ENCODE results near the gene OXCT1. TPM values are rescaled to one million over a fixed set of nuclear protein-coding genes. Genes with fewer than 3 reads are reported as not detected.
"Not testable (repeated sequence)": the region's sequence is repeated elsewhere in the genome, so short reads cannot be mapped to it uniquely, and the experiment has no call there.

Gene OXCT1
- total RNA-seq, 1 donor from 2014 or later, result 39.9 TPM

- Histone ChIP-seq H3K4me2 (no peak overlapping the region), H3K27ac (no peak overlapping the region), H3K4me3 (no peak overlapping the region), H3K9ac (no peak overlapping the region), H4K20me1 (ENCODE audit: low read depth) (no peaks in the 10 kb centered on the region), H3F3A (ENCODE audit: low read depth) (no peaks in the 10 kb centered on the region), H3K79me2 (ENCODE audit: low read depth) (no peaks in the 10 kb centered on the region), H3K27me3 (no peaks in the 10 kb centered on the region), H3K36me3 (no peaks in the 10 kb centered on the region), H3K4me1 (no peaks in the 10 kb centered on the region), H2AFZ (replicated peaks) (no peak overlapping the region), H3K9me3 (ENCODE audit: low read depth) (no peaks in the 10 kb centered on the region)
- no peak for DNase-seq (ENCODE audit: low spot score)
- H3K27ac Mint-ChIP-seq, result no peak overlapping the region
- no peaks in the 10 kb centered on the region for H3K9me3 Mint-ChIP-seq
- no peak overlapping the region for H3K4me3 Mint-ChIP-seq
- H3K27me3 Mint-ChIP-seq (ENCODE audit: insufficient read depth, low read depth), result no peaks in the 10 kb centered on the region
- TF ChIP-seq EZH2 (IDR thresholded peaks at IDR 0.05) (no peak), EZH2phosphoT487 (IDR thresholded peaks at IDR 0.05) (no peak), CTCF (IDR thresholded peaks at IDR 0.05) (no peak)
- H3K4me1 Mint-ChIP-seq, result no peaks in the 10 kb centered on the region
- peaks cover 2% of the 10 kb centered on the region for H3K36me3 Mint-ChIP-seq
Measured at GRCh38 chr5:41820150-41820549, 50.1 kb downstream of the OXCT1 start.

GRCh38 chr5:41817625-41818301, 52.5 kb downstream of the OXCT1 start:
- Histone ChIP-seq H2AFZ (replicated peaks) (no peak overlapping the region), H3K79me2 (ENCODE audit: low read depth) (no peaks in the 10 kb centered on the region), H3F3A (ENCODE audit: low read depth) (no peaks in the 10 kb centered on the region), H3K9ac (no peak overlapping the region), H3K36me3 (no peaks in the 10 kb centered on the region), H3K4me1 (no peaks in the 10 kb centered on the region), H3K4me2 (no peak overlapping the region), H3K9me3 (ENCODE audit: low read depth) (no peaks in the 10 kb centered on the region), H4K20me1 (ENCODE audit: low read depth) (no peaks in the 10 kb centered on the region), H3K27ac (no peak overlapping the region), H3K27me3 (no peaks in the 10 kb centered on the region), H3K4me3 (no peak overlapping the region)
- TF ChIP-seq EZH2 (IDR thresholded peaks at IDR 0.05), result no peak
- Mint-ChIP-seq H3K4me3 (no peak overlapping the region), H3K9me3 (no peaks in the 10 kb centered on the region), H3K27ac (no peak overlapping the region), H3K36me3 (no peaks in the 10 kb centered on the region), H3K4me1 (peaks cover 7% of the 10 kb centered on the region), H3K27me3 (ENCODE audit: insufficient read depth, low read depth) (no peaks in the 10 kb centered on the region)
- no peak for DNase-seq (ENCODE audit: low spot score)

- Histone ChIP-seq H3K36me3 (no peaks in the 10 kb centered on the region), H4K20me1 (ENCODE audit: low read depth) (no peaks in the 10 kb centered on the region), H3K9me3 (ENCODE audit: low read depth) (no peaks in the 10 kb centered on the region), H3K79me2 (ENCODE audit: low read depth) (no peaks in the 10 kb centered on the region), H3K4me2 (no peak overlapping the region), H3K4me1 (peaks cover 1% of the 10 kb centered on the region), H3F3A (ENCODE audit: low read depth) (no peaks in the 10 kb centered on the region), H3K27ac (no peak overlapping the region), H3K9ac (no peak overlapping the region), H3K27me3 (no peaks in the 10 kb centered on the region), H2AFZ (replicated peaks) (no peak overlapping the region), H3K4me3 (no peak overlapping the region)
- H3K4me3 Mint-ChIP-seq, result no peak overlapping the region
- no peak overlapping the region for H3K27ac Mint-ChIP-seq
- DNase-seq (ENCODE audit: low spot score), result no peak
- TF ChIP-seq EZH2 (IDR thresholded peaks at IDR 0.05) (no peak), CTCF (IDR thresholded peaks at IDR 0.05) (no peak), EZH2phosphoT487 (IDR thresholded peaks at IDR 0.05) (no peak)
- H3K9me3 Mint-ChIP-seq, result no peaks in the 10 kb centered on the region
- peaks cover 7% of the 10 kb centered on the region for H3K4me1 Mint-ChIP-seq
- H3K36me3 Mint-ChIP-seq, result peaks cover 2% of the 10 kb centered on the region
- no peaks in the 10 kb centered on the region for H3K27me3 Mint-ChIP-seq (ENCODE audit: insufficient read depth, low read depth)
Measured at GRCh38 chr5:41815663-41816229, 54.5 kb downstream of the OXCT1 start.

GRCh38 chr5:41815261-41815660, 55.0 kb downstream of the OXCT1 start:
- H3K4me1 ChIP-seq, result peaks cover 6% of the 10 kb centered on the region
- H4K20me1 ChIP-seq (ENCODE audit: low read depth), result no peaks in the 10 kb centered on the region
- peaks cover 2% of the 10 kb centered on the region for H3K36me3 Mint-ChIP-seq
- H3K27ac ChIP-seq, result no peak overlapping the region
- H3K9ac ChIP-seq, result no peak overlapping the region
- H3K4me3 Mint-ChIP-seq, result no peak overlapping the region
- H3K4me1 Mint-ChIP-seq, result peaks cover 8% of the 10 kb centered on the region
- H3K27ac Mint-ChIP-seq, result no peak overlapping the region
- TF ChIP-seq EZH2phosphoT487 (IDR thresholded peaks at IDR 0.05) (no peak), EZH2 (IDR thresholded peaks at IDR 0.05) (no peak)
- H3K79me2 ChIP-seq (ENCODE audit: low read depth), result no peaks in the 10 kb centered on the region
- H3F3A ChIP-seq (ENCODE audit: low read depth), result no peaks in the 10 kb centered on the region
- H3K4me3 ChIP-seq, result no peak overlapping the region
- no peaks in the 10 kb centered on the region for H3K9me3 ChIP-seq (ENCODE audit: low read depth)
- H3K4me2 ChIP-seq, result no peak overlapping the region
- H3K36me3 ChIP-seq, result no peaks in the 10 kb centered on the region
- no peaks in the 10 kb centered on the region for H3K9me3 Mint-ChIP-seq
- no peaks in the 10 kb centered on the region for H3K27me3 ChIP-seq
- DNase-seq (ENCODE audit: low spot score), result no peak
- no peak overlapping the region for H2AFZ ChIP-seq (replicated peaks)
- H3K27me3 Mint-ChIP-seq (ENCODE audit: insufficient read depth, low read depth), result no peaks in the 10 kb centered on the region

GRCh38 chr5:41814306-41814705, 55.9 kb downstream of the OXCT1 start:
- H3K9me3 Mint-ChIP-seq; H3K9ac ChIP-seq; H3K4me3 ChIP-seq; H3K27ac ChIP-seq; H3K27me3 Mint-ChIP-seq (ENCODE audit: insufficient read depth, low read depth); H3K36me3 Mint-ChIP-seq; H4K20me1 ChIP-seq (ENCODE audit: low read depth); H3K27ac Mint-ChIP-seq; H3K27me3 ChIP-seq; H3K79me2 ChIP-seq (ENCODE audit: low read depth); H3K4me2 ChIP-seq; H3F3A ChIP-seq (ENCODE audit: low read depth); H3K4me3 Mint-ChIP-seq; H3K36me3 ChIP-seq; DNase-seq (ENCODE audit: low spot score); H2AFZ ChIP-seq (replicated peaks); H3K9me3 ChIP-seq (ENCODE audit: low read depth): not testable (repeated sequence)
- peaks cover 12% of the 10 kb centered on the region for H3K4me1 ChIP-seq
- H3K4me1 Mint-ChIP-seq, result peaks cover 13% of the 10 kb centered on the region
